HepG2 (cell line): ENCODE results near the gene MCF2L. TPM values are rescaled to one million over a fixed set of nuclear protein-coding genes. Genes with fewer than 3 reads are reported as not detected.

ENCODE experiments used
- BCL6 ChIP-seq: IDR thresholded peaks from 2 replicates; pipeline ENCODE4 v1.6.1; 2016; ENCODE audit warnings: missing genetic modification reagents, missing compliant biosample characterization
- GATA4 ChIP-seq: sonication (generic); IDR thresholded peaks from 2 replicates; pipeline ENCODE4 v1.6.1; 2016; ENCODE audit warnings: antibody characterized with exemption, low read depth, borderline replicate concordance
- HDAC2 ChIP-seq: sonication (generic); formaldehyde crosslinking; IDR thresholded peaks from 2 replicates; pipeline ENCODE4 v1.4.0; 2020; ENCODE audit warnings: missing genetic modification reagents
- KMT2A ChIP-seq: sonication (generic); formaldehyde crosslinking; IDR thresholded peaks from 2 replicates; pipeline ENCODE4 v1.4.0; 2020; ENCODE audit warnings: missing genetic modification reagents
- SALL1 ChIP-seq: sonication (generic); formaldehyde crosslinking; IDR thresholded peaks from 2 replicates; pipeline ENCODE4 v1.8.0; 2022; ENCODE audit warnings: mild to moderate bottlenecking, missing genetic modification reagents
- SETDB1 ChIP-seq: sonication (generic); formaldehyde crosslinking; IDR thresholded peaks from 2 replicates; pipeline ENCODE4 v1.5.1; 2020; ENCODE audit warnings: missing genetic modification reagents, mild to moderate bottlenecking, borderline replicate concordance
- SP5 ChIP-seq: IDR thresholded peaks from 2 replicates; pipeline ENCODE4 v1.6.1; 2016; ENCODE audit warnings: low read depth, borderline replicate concordance
- ZFX ChIP-seq: sonication (generic); formaldehyde crosslinking; IDR thresholded peaks from 2 replicates; pipeline ENCODE4 v1.4.0; 2020; ENCODE audit warnings: mild to moderate bottlenecking, low read depth, missing genetic modification reagents, moderate library complexity
- ZMYM4 ChIP-seq: sonication (generic); formaldehyde crosslinking; IDR thresholded peaks from 2 replicates; pipeline ENCODE4 v1.8.1; 2023; ENCODE audit warnings: mild to moderate bottlenecking, missing genetic modification reagents
- ZNF496 ChIP-seq: sonication (generic); formaldehyde crosslinking; IDR thresholded peaks from 2 replicates; pipeline ENCODE4 v1.8.1; 2023; ENCODE audit warnings: mild to moderate bottlenecking, moderate library complexity, missing genetic modification reagents; ENCODE audit not compliant: insufficient replicate concordance
- ZNF501 ChIP-seq: sonication (generic); formaldehyde crosslinking; IDR thresholded peaks from 2 replicates; pipeline ENCODE4 v1.5.1; 2020; ENCODE audit warnings: mild to moderate bottlenecking, moderate library complexity, missing genetic modification reagents
- ZNF605 ChIP-seq: sonication (generic); formaldehyde crosslinking; IDR thresholded peaks from 2 replicates; pipeline ENCODE4 v1.8.0; 2022; ENCODE audit warnings: mild to moderate bottlenecking, missing genetic modification reagents
- ZNF619 ChIP-seq: sonication (generic); formaldehyde crosslinking; IDR thresholded peaks from 2 replicates; pipeline ENCODE4 v1.4.0; 2020; ENCODE audit warnings: mild to moderate bottlenecking, missing genetic modification reagents
- ZNF678 ChIP-seq: sonication (generic); formaldehyde crosslinking; IDR thresholded peaks from 2 replicates; pipeline ENCODE4 v1.4.0; 2020; ENCODE audit warnings: mild to moderate bottlenecking, missing genetic modification reagents
- ZNF782 ChIP-seq: sonication (generic); formaldehyde crosslinking; IDR thresholded peaks from 2 replicates; pipeline ENCODE4 v1.4.0; 2020; ENCODE audit warnings: missing genetic modification reagents, mild to moderate bottlenecking, borderline replicate concordance
- ZSCAN31 ChIP-seq: sonication (generic); formaldehyde crosslinking; IDR thresholded peaks from 2 replicates; pipeline ENCODE4 v1.5.0; 2020; ENCODE audit warnings: low read depth, mild to moderate bottlenecking, missing genetic modification reagents
- polyA plus RNA-seq, 8 experiments: library from polyadenylated mRNA; depleted of rRNA in 3 of 8; stranded (reverse) in 7 of 8; unstranded in 1 of 8; fragments of >200 nt; fragmentation: Illumina TruSeq in 4 of 8; extraction: Trizol in 4 of 8; gene quantifications; 2 replicates each; pipeline versions ENCODE4 v1.2.1 to v1.2.3, GENCODE V29; 2011 to 2016; ENCODE audit warnings: low read depth in 4 of 8, missing spikeins in 1 of 8, mixed read lengths in 1 of 8; ENCODE audit not compliant: insufficient read depth in 1 of 8
- total RNA-seq, 5 experiments: library from RNA; depleted of rRNA; stranded (reverse); fragments of >200 nt; fragmentation: Illumina TruSeq; extraction: Trizol; gene quantifications; 2 replicates each; pipeline ENCODE4 v1.2.3, GENCODE V29; 2016; ENCODE audit warnings: low read depth in 1 of 5
- TF ChIP-seq, protein P1 (sequence below): sonication (generic); formaldehyde crosslinking; IDR thresholded peaks from 2 replicates; pipeline ENCODE4 v1.4.0; 2020; ENCODE audit warnings: missing genetic modification reagents, mild to moderate bottlenecking, borderline replicate concordance
- TF ChIP-seq, protein P2 (sequence below): sonication (generic); formaldehyde crosslinking; IDR thresholded peaks from 2 replicates; pipeline ENCODE4 v1.5.1; 2020; ENCODE audit warnings: mild to moderate bottlenecking, missing genetic modification reagents, moderate library complexity
- TF ChIP-seq, protein P3 (sequence below): sonication (generic); formaldehyde crosslinking; IDR thresholded peaks from 2 replicates; pipeline ENCODE4 v1.5.1; 2020; ENCODE audit warnings: missing genetic modification reagents, mild to moderate bottlenecking, borderline replicate concordance
- TF ChIP-seq, protein P4 (sequence below): sonication (generic); formaldehyde crosslinking; IDR thresholded peaks from 2 replicates; pipeline ENCODE4 v1.8.0; 2022; ENCODE audit warnings: mild to moderate bottlenecking, missing genetic modification reagents; ENCODE audit not compliant: insufficient replicate concordance

MCF2L gene
- total and polyA plus RNA-seq, 2 of the 13 experiments (the other 11 are each of a cell fraction or from before 2014, with no cell fraction given): 19.4 to 28.4 TPM

DNA sequence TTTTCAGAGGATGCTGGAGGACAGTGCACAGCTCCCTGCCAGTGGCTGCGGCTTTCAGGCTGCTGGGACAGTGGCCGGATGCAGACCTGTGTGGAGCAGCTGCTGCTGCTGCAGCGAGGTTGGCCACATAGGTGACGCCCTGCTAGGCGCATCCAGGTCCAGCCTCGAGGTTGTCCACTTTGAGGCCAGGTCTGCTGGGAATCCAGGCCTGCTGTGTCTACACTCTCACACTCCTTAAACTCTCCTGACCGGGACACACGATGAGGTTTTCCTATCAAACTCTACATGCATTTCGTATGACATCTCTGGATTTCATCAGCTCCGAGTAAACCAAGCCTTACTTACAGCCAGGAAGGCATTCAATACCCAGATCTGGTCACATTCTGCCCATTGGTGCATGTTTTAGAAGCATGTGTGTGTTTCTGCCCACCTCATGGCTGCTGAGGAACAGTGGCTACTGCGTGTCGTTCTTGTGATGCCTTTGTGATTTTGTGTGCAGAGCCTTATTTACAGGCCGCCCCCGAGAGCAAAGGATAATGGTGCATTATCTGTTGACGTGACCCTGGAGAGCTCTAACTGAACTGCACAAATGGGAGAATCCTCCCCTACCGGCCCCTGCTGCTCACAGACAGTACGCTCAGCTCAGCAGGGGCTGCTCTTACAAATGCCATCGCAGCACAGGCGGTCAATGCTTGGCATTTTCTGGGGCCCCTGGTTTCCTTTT, 12.3 kb upstream of the MCF2L start (continued):
- TF ChIP-seq, protein P1, sequence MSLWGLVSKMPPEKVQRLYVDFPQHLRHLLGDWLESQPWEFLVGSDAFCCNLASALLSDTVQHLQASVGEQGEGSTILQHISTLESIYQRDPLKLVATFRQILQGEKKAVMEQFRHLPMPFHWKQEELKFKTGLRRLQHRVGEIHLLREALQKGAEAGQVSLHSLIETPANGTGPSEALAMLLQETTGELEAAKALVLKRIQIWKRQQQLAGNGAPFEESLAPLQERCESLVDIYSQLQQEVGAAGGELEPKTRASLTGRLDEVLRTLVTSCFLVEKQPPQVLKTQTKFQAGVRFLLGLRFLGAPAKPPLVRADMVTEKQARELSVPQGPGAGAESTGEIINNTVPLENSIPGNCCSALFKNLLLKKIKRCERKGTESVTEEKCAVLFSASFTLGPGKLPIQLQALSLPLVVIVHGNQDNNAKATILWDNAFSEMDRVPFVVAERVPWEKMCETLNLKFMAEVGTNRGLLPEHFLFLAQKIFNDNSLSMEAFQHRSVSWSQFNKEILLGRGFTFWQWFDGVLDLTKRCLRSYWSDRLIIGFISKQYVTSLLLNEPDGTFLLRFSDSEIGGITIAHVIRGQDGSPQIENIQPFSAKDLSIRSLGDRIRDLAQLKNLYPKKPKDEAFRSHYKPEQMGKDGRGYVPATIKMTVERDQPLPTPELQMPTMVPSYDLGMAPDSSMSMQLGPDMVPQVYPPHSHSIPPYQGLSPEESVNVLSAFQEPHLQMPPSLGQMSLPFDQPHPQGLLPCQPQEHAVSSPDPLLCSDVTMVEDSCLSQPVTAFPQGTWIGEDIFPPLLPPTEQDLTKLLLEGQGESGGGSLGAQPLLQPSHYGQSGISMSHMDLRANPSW (CRISPR knock-in tag): 0 out of 2 replicates have a peak, but pooled peaks have one; percentile 21
- TF ChIP-seq SP5 (CRISPR knock-in tag) (0 out of 2 replicates have a peak, but pooled peaks have one; percentile 27), ZNF782 (CRISPR knock-in tag) (no peak), ZSCAN31 (CRISPR knock-in tag) (no peak), ZNF619 (CRISPR knock-in tag) (0 out of 2 replicates have a peak, but pooled peaks have one; percentile 66), BCL6 (CRISPR knock-in tag) (peak; percentile 50), SETDB1 (CRISPR knock-in tag) (no peak), ZNF678 (no peak), ZNF501 (CRISPR knock-in tag) (peak; percentile 83), ZNF496 (CRISPR knock-in tag) (no peak), GATA4 (no peak), SALL1 (CRISPR knock-in tag) (peak; percentile 55; the same call in 1 of the 2 replicates), HDAC2 (CRISPR knock-in tag) (peak; percentile 43; the same call in 1 of the 2 replicates), KMT2A (peak; percentile 39; the same call in 1 of the 2 replicates), ZMYM4 (CRISPR knock-in tag) (peak; percentile 46; the same call in 1 of the 2 replicates), ZFX (CRISPR knock-in tag) (peak; percentile 73), ZNF605 (CRISPR knock-in tag) (no peak)
- TF ChIP-seq, protein P2, sequence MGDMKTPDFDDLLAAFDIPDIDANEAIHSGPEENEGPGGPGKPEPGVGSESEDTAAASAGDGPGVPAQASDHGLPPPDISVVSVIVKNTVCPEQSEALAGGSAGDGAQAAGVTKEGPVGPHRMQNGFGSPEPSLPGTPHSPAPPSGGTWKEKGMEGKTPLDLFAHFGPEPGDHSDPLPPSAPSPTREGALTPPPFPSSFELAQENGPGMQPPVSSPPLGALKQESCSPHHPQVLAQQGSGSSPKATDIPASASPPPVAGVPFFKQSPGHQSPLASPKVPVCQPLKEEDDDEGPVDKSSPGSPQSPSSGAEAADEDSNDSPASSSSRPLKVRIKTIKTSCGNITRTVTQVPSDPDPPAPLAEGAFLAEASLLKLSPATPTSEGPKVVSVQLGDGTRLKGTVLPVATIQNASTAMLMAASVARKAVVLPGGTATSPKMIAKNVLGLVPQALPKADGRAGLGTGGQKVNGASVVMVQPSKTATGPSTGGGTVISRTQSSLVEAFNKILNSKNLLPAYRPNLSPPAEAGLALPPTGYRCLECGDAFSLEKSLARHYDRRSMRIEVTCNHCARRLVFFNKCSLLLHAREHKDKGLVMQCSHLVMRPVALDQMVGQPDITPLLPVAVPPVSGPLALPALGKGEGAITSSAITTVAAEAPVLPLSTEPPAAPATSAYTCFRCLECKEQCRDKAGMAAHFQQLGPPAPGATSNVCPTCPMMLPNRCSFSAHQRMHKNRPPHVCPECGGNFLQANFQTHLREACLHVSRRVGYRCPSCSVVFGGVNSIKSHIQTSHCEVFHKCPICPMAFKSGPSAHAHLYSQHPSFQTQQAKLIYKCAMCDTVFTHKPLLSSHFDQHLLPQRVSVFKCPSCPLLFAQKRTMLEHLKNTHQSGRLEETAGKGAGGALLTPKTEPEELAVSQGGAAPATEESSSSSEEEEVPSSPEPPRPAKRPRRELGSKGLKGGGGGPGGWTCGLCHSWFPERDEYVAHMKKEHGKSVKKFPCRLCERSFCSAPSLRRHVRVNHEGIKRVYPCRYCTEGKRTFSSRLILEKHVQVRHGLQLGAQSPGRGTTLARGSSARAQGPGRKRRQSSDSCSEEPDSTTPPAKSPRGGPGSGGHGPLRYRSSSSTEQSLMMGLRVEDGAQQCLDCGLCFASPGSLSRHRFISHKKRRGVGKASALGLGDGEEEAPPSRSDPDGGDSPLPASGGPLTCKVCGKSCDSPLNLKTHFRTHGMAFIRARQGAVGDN: peak; percentile 77
- TF ChIP-seq, protein P3, sequence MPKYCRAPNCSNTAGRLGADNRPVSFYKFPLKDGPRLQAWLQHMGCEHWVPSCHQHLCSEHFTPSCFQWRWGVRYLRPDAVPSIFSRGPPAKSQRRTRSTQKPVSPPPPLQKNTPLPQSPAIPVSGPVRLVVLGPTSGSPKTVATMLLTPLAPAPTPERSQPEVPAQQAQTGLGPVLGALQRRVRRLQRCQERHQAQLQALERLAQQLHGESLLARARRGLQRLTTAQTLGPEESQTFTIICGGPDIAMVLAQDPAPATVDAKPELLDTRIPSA (CRISPR knock-in tag): 0 out of 2 replicates have a peak, but pooled peaks have one; percentile 51
- TF ChIP-seq, protein P4, sequence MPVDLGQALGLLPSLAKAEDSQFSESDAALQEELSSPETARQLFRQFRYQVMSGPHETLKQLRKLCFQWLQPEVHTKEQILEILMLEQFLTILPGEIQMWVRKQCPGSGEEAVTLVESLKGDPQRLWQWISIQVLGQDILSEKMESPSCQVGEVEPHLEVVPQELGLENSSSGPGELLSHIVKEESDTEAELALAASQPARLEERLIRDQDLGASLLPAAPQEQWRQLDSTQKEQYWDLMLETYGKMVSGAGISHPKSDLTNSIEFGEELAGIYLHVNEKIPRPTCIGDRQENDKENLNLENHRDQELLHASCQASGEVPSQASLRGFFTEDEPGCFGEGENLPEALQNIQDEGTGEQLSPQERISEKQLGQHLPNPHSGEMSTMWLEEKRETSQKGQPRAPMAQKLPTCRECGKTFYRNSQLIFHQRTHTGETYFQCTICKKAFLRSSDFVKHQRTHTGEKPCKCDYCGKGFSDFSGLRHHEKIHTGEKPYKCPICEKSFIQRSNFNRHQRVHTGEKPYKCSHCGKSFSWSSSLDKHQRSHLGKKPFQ (CRISPR knock-in tag): peak; percentile 55
